KOPT-K1 (cell line): ENCODE data around the gene CSPG5.

Experiments used
- H3K27ac ChIP-seq: fragments of 200-600 bp; sonication (generic); 2 replicates; pipeline ENCODE4 v1.5.1; 2016; ENCODE audit warnings: antibody characterized with exemption, mild to moderate bottlenecking, low read depth, low read length; ENCODE audit not compliant: poor library complexity, severe bottlenecking
- H3K36me3 ChIP-seq: fragments of 200-600 bp; sonication (generic); 2 replicates; pipeline ENCODE4 v1.5.1; 2017; ENCODE audit warnings: antibody characterized with exemption, mild to moderate bottlenecking, low read length, moderate library complexity; ENCODE audit not compliant: insufficient read depth
- H3K9me3 ChIP-seq: fragments of 200-600 bp; sonication (generic); 2 replicates; pipeline ENCODE4 v1.5.1; 2017; ENCODE audit warnings: antibody characterized with exemption, low read length, mild to moderate bottlenecking; ENCODE audit not compliant: insufficient read depth, poor library complexity, severe bottlenecking

CSPG5 gene, protein sequence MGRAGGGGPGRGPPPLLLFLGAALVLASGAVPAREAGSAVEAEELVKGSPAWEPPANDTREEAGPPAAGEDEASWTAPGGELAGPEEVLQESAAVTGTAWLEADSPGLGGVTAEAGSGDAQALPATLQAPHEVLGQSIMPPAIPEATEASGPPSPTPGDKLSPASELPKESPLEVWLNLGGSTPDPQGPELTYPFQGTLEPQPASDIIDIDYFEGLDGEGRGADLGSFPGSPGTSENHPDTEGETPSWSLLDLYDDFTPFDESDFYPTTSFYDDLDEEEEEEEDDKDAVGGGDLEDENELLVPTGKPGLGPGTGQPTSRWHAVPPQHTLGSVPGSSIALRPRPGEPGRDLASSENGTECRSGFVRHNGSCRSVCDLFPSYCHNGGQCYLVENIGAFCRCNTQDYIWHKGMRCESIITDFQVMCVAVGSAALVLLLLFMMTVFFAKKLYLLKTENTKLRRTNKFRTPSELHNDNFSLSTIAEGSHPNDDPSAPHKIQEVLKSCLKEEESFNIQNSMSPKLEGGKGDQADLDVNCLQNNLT

GRCh38 chr3:47578691-47579632, at the start of gene CSPG5:
Gene CSPG5, minus strand, starts transcription at chr3:47578865. Its CDS starts 172 bp downstream, at chr3:47578693.
- H3K27ac ChIP-seq = no peak within 1 kb of the TSS
- H3K36me3 ChIP-seq = peaks cover 4% of the 10 kb centered on the region; the same call in 1 of the 2 replicates
- H3K9me3 ChIP-seq = no peaks in the 10 kb centered on the region

- H3K36me3 ChIP-seq = peaks cover 97% of the 10 kb centered on the region
- H3K27ac ChIP-seq = no peak overlapping the region
- no peaks in the 10 kb centered on the region for H3K9me3 ChIP-seq
These were observed 49.8 kb upstream of the CSPG5 start for GRCh38 chr3:47628426-47628825.

DNA sequence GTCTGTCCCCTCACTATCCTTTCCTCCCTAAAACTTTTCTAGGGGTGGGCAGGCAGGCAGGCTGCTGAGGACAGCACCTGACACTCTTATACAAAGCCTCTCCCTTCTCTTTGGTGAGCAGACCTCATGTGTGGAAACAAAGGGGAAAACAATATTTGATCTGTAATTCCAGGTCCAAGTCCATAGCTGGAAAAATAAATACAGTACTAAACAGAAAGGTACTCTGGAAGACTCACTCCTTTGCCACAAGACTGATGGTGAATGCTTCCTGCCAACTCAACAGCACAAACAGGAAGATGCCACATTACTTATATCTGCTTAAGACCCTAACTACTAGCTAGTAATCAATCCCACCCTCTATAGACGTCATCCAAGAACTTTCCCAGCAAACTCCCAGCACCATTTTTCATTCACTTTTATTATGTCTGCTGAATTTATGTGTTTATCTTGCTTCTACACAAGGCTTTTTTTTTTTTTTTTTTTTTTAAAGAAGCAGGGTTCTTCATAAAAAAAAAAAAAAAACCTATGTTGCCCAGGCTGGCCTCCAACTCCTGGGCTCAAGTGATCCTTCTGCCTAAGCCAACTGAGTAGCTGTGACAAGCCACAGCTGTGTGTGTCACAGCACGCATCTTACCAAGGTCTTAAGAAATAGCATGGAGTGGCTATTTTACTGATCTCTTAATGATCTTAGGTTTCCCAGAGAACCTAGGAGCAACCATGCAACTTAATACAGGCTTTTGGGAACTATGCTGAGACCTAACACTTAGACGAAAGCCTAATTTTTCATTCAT, 44.2 kb upstream of the CSPG5 start:
- no peak overlapping the region for H3K27ac ChIP-seq
- H3K36me3 ChIP-seq = peaks cover 97% of the 10 kb centered on the region
- H3K9me3 ChIP-seq = no peaks in the 10 kb centered on the region

- Histone ChIP-seq H3K27ac (no peak overlapping the region), H3K36me3 (peaks cover 100% of the 10 kb centered on the region), H3K9me3 (no peaks in the 10 kb centered on the region)
These were observed 38.7 kb upstream of the CSPG5 start for GRCh38 chr3:47617086-47618010.

DNA sequence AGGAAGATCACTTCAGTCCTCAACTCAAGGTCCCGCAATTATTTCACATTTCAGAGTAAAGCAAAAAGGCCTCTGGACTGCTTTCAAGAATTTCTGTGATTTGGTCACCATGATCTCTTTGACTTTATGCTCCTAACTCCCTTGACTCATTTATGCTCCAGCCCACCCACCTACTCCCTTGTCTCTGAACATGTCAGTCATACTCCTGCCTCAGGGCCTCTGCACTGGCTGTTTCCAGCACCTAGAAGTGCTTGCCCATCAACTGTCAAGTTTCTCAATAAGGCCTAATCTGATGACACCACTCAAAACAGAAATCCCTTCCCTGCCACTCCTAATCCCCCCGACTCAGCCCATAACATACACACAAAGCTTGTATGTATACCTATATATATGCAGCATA, 36.1 kb upstream of the CSPG5 start:
- Histone ChIP-seq H3K9me3 (no peaks in the 10 kb centered on the region), H3K36me3 (peaks cover 100% of the 10 kb centered on the region), H3K27ac (no peak overlapping the region)

- Histone ChIP-seq H3K36me3 (peaks cover 100% of the 10 kb centered on the region), H3K27ac (no peak overlapping the region), H3K9me3 (no peaks in the 10 kb centered on the region)
These were observed 35.1 kb upstream of the CSPG5 start for GRCh38 chr3:47613722-47614121.

- Histone ChIP-seq H3K36me3 (peaks cover 100% of the 10 kb centered on the region), H3K9me3 (no peaks in the 10 kb centered on the region), H3K27ac (no peak overlapping the region)
These were observed 34.2 kb upstream of the CSPG5 start for GRCh38 chr3:47612879-47613278.

DNA sequence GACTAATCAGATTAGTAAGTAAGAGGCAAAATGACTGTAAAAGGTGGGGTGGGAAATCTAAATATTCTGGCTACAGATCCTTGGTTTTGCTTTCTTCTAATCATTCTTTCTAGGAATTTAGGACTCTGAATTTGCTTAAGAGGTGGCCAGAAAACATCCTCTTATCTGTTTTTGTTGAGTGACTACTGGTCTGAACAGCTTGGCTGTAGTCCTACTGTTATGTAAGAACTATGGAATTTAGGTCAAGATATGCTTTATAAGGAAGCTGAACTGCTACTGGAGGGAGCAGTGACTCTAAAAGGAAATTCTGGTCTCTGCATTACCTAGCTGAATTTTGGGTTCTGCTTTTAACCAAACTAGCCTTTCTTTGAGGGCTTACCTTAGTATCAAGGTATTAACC, 33.5 kb upstream of the CSPG5 start:
- no peaks in the 10 kb centered on the region for H3K9me3 ChIP-seq
- H3K36me3 ChIP-seq = peaks cover 100% of the 10 kb centered on the region
- no peak overlapping the region for H3K27ac ChIP-seq

DNA sequence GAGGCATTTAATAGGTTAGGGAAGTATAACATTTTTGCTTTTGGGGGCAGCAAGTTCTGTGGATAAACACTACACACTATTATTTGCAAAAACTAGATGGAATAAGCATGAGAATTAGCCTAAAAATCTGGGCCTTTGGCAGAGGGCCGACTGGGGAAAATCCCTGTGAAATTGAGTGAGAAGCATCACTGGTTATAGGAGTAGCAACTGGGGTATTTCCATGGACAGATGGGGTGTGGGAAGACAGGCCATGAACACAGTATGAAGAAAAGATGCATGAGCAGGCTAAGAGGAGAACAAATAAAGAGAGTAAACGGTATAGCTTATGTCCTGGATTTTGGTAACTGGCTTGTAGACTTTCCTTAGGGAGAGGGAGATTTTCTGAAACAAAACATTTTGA, 32.9 kb upstream of the CSPG5 start:
- Histone ChIP-seq H3K27ac (no peak overlapping the region), H3K9me3 (no peaks in the 10 kb centered on the region), H3K36me3 (peaks cover 100% of the 10 kb centered on the region)

GRCh38 chr3:47610583-47610982, 31.9 kb upstream of the CSPG5 start:
- Histone ChIP-seq H3K36me3 (peaks cover 100% of the 10 kb centered on the region), H3K27ac (no peak overlapping the region), H3K9me3 (no peaks in the 10 kb centered on the region)

DNA sequence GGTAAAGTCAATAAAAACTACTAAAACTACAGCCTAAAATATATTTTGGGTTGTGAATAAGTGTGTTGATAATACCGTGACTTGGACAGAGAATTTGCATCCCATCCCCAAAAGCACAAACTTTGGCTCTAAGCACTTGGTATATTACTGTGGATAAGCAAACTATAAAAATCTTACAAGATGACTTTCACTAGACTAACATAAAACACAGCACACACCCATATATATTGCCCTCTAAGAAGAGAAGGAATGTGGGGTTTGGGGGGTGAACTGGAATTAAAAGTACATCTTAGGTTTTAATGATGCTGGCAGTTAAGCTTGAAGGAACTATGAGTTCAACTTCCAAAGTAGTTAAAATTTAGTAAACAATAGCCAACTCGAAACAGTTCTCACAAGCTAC, 28.7 kb upstream of the CSPG5 start:
- Histone ChIP-seq H3K36me3 (peaks cover 100% of the 10 kb centered on the region), H3K27ac (no peak overlapping the region)

GRCh38 chr3:47606165-47606564, 27.5 kb upstream of the CSPG5 start:
- Histone ChIP-seq H3K36me3 (peaks cover 100% of the 10 kb centered on the region), H3K9me3 (no peaks in the 10 kb centered on the region), H3K27ac (no peak overlapping the region)

More for the DNA sequence above, 28.7 kb upstream of the CSPG5 start:
- H3K9me3 ChIP-seq = no peaks in the 10 kb centered on the region

DNA sequence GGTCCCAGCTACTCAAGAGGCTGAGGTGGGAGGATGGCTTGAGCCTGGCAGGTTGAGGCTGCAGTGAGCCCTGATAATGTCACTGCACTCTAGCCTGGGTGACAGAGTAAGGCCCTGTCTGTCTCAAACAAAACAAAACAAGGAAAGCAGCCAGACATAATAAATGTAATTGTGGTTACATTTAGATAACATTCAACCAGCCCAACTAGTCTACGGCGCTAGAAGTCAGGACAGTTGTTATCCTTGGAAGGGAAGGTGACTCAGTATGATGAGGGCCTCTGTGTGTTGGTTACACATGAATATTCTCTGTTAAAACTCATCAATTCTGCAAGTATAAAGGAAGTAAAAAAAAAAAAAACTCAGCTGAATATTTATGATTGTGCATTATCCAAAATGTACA, 27.0 kb upstream of the CSPG5 start:
- Histone ChIP-seq H3K9me3 (no peaks in the 10 kb centered on the region), H3K36me3 (peaks cover 100% of the 10 kb centered on the region), H3K27ac (no peak overlapping the region)

DNA sequence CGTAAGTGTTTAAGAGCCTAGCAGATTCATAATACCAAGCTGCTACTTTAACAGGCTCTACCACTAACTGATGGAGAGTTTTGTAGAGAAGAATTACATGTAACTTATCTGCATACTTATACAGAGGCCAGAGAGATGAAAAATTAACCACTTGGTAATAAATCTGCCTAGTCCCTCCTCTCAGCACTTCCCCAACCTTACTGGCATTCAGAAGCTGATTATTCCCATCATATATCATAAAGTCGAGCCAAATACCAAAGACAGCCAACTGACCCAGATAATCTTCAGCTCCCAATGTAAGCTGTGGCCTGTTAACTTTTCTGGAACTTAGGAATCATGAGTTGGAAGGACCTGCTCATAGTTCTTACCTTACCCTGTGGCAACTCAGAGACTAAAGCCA, 25.5 kb upstream of the CSPG5 start:
- H3K27ac ChIP-seq = no peak overlapping the region
- H3K36me3 ChIP-seq = peaks cover 100% of the 10 kb centered on the region
- H3K9me3 ChIP-seq = no peaks in the 10 kb centered on the region
